HepG2 (cell line): ENCODE results near the gene PRRT1. TPM values are rescaled to one million over a fixed set of nuclear protein-coding genes. Genes with fewer than 3 reads are reported as not detected.

Experiments used
- ATAC-seq: fragments of 200-7000 bp; cut with Tn5 transposase; 3 replicates; pipeline ENCODE4 v1.9.1; 2020; ENCODE audit warnings: mild to moderate bottlenecking, moderate library complexity
- BruUV-seq: library from RNA; stranded (reverse); fragments of 400-500 nt; replicated peaks from 2 replicates; lab custom pipeline; 2021; lab: Mats Ljungman, UMichigan
- CTCF ChIA-PET: fragments of 300-600 bp; formaldehyde crosslinking; extraction: SDS; loops from one replicate; lab custom pipeline; 2021; ENCODE audit warnings: low total read pairs, inconsistent platforms, low intra/inter-chr PET ratio; lab: Yijun Ruan, JAX
- POLR2A ChIA-PET: fragments of 350-600 bp; sonication (Branson Sonifier 250); formaldehyde crosslinking; loops from one replicate; lab custom pipeline; 2020; ENCODE audit warnings: antibody characterized with exemption, inconsistent platforms; lab: Yijun Ruan, JAX
- DNase-seq: peaks from one replicate; pipeline ENCODE4 v3.0.0-alpha.2; 2015; ENCODE audit warnings: low spot score
- FAIRE-seq: peaks from 3 replicates; lab custom pipeline; 2011; peaks lifted over from hg19 to GRCh38; lab: Jason Lieb, UNC
- H2AFZ ChIP-seq: one replicate; pipeline ENCODE4 v1.6.1; 2011; ENCODE audit warnings: low read length, inconsistent platforms
- H3K27ac ChIP-seq: fragments of 300-600 bp; 3 replicates; pipeline ENCODE4 v1.8.0; 2011; ENCODE audit warnings: mixed run types, mild to moderate bottlenecking, mixed read lengths, low read length, inconsistent platforms; ENCODE audit not compliant: insufficient read depth; ENCODE audit errors: extremely low read length
- H3K27me3 ChIP-seq, 2 experiments: fragments of 200-600 bp in 1 of 2; 2 replicates in 1 of 2; 3 replicates in 1 of 2; pipeline versions ENCODE4 v1.6.0 to v1.8.0; 2011; ENCODE audit warnings: low read length in 2 of 2, mild to moderate bottlenecking in 2 of 2, moderate library complexity in 2 of 2, inconsistent platforms in 1 of 2; ENCODE audit not compliant: insufficient read depth in 2 of 2, control insufficient read depth in 1 of 2
- H3K36me3 ChIP-seq, 2 experiments: fragments of 200-600 bp in 1 of 2; replicated peaks in 1 of 2; 2 replicates in 1 of 2; 3 replicates in 1 of 2; pipeline versions ENCODE4 v1.5.1 to v1.8.0; 2011; ENCODE audit warnings: low read length in 2 of 2, inconsistent platforms in 1 of 2; ENCODE audit not compliant: insufficient read depth in 2 of 2, control insufficient read depth in 1 of 2
- H3K4me1 ChIP-seq: 2 replicates; pipeline ENCODE4 v1.5.1; 2012; ENCODE audit warnings: low read length, inconsistent platforms; ENCODE audit not compliant: insufficient read depth
- H3K4me2 ChIP-seq: 2 replicates; pipeline ENCODE4 v1.6.0; 2011; ENCODE audit warnings: low read depth, low read length, inconsistent platforms
- H3K4me3 ChIP-seq, 3 experiments: fragments of 200-600 bp in 1 of 3; sonication (generic), shearing (Covaris generic) in 1 of 3; replicated peaks in 1 of 3; 2 replicates each; pipeline ENCODE4 v1.5.1; 2011 to 2016; ENCODE audit warnings: low read length in 3 of 3, inconsistent platforms in 2 of 3, low read depth in 2 of 3, mild to moderate bottlenecking in 2 of 3, control low read depth in 1 of 3, mixed read lengths in 1 of 3; ENCODE audit not compliant: insufficient read depth in 1 of 3
- H3K79me2 ChIP-seq: one replicate; pipeline ENCODE4 v1.6.1; 2011; ENCODE audit warnings: low read length, inconsistent platforms; ENCODE audit not compliant: insufficient read depth
- H3K9ac ChIP-seq: 2 replicates; pipeline ENCODE4 v1.6.0; 2011; ENCODE audit warnings: mild to moderate bottlenecking, low read depth, low read length, inconsistent platforms; ENCODE audit not compliant: insufficient read depth
- H3K9me3 ChIP-seq: 2 replicates; pipeline ENCODE4 v1.5.1; 2012; ENCODE audit warnings: mild to moderate bottlenecking, low read length
- H4K20me1 ChIP-seq: 2 replicates; pipeline ENCODE4 v1.6.0; 2011; ENCODE audit warnings: inconsistent platforms, mild to moderate bottlenecking, low read length, moderate library complexity; ENCODE audit not compliant: insufficient read depth
- IKZF4 ChIP-seq: sonication (generic); formaldehyde crosslinking; IDR thresholded peaks from 2 replicates; pipeline ENCODE4 v1.5.1; 2020; ENCODE audit warnings: borderline replicate concordance, mild to moderate bottlenecking, low read depth, missing genetic modification reagents; ENCODE audit errors: not compliant biosample characterization
- PCBP2 ChIP-seq: fragments of 200-400 bp; formaldehyde crosslinking; optimal IDR thresholded peaks from 2 replicates; pipeline ENCODE3; 2018; ENCODE audit warnings: low read length, low read depth; ENCODE audit not compliant: poor library complexity, severe bottlenecking
- POLR2G ChIP-seq: fragments of 200-400 bp; formaldehyde crosslinking; IDR thresholded peaks from 2 replicates; pipeline ENCODE4 v1.6.1; 2018; ENCODE audit warnings: mild to moderate bottlenecking, low read depth, low read length, moderate library complexity
- RXRB ChIP-seq: IDR thresholded peaks from 2 replicates; pipeline ENCODE4 v1.6.1; 2016; ENCODE audit warnings: borderline replicate concordance, missing genetic modification reagents, missing compliant biosample characterization
- ZKSCAN8 ChIP-seq: IDR thresholded peaks from 2 replicates; pipeline ENCODE4 v1.6.1; 2016; ENCODE audit warnings: borderline replicate concordance, missing genetic modification reagents, missing compliant biosample characterization
- ZNF136 ChIP-seq: sonication (generic); formaldehyde crosslinking; IDR thresholded peaks from 2 replicates; pipeline ENCODE4 v1.8.1; 2022; ENCODE audit warnings: low read depth, mild to moderate bottlenecking, moderate library complexity, missing genetic modification reagents
- WGBS: methylation state at CpG from one replicate; pipeline ENCODE4 v1.1.6; 2017; ENCODE audit warnings: low lambda C conversion rate; 5-methylcytosine and 5-hydroxymethylcytosine counted together
- in situ Hi-C: cut with HindIII; loops from 2 replicates; pipeline ENCODE4 v1.10.0; 2017; ENCODE audit warnings: low pct_unique_long_range_greater_than_20kb; ENCODE audit not compliant: extremely low pct_ligation_motif_present
- intact Hi-C: fragments of 100-400 bp; cut with micrococcal nuclease; formaldehyde crosslinking; loops from one replicate; pipeline ENCODE4 v1.10.0; 2022; ENCODE audit not compliant: unreplicated experiment
- polyA plus RNA-seq, 8 experiments: library from polyadenylated mRNA; depleted of rRNA in 3 of 8; stranded (reverse) in 7 of 8; unstranded in 1 of 8; fragments of >200 nt; fragmentation: Illumina TruSeq in 4 of 8; extraction: Trizol in 4 of 8; gene quantifications; 2 replicates each; pipeline versions ENCODE4 v1.2.1 to v1.2.3, GENCODE V29; 2011 to 2016; ENCODE audit warnings: low read depth in 4 of 8, missing spikeins in 1 of 8, mixed read lengths in 1 of 8; ENCODE audit not compliant: insufficient read depth in 1 of 8
- total RNA-seq, 5 experiments: library from RNA; depleted of rRNA; stranded (reverse); fragments of >200 nt; fragmentation: Illumina TruSeq; extraction: Trizol; gene quantifications; 2 replicates each; pipeline ENCODE4 v1.2.3, GENCODE V29; 2016; ENCODE audit warnings: low read depth in 1 of 5

Gene PRRT1
- total and polyA plus RNA-seq, 2 of the 13 experiments (the other 11 are each of a cell fraction or from before 2014, with no cell fraction given) = 0.64 to 1.4 TPM

DNA sequence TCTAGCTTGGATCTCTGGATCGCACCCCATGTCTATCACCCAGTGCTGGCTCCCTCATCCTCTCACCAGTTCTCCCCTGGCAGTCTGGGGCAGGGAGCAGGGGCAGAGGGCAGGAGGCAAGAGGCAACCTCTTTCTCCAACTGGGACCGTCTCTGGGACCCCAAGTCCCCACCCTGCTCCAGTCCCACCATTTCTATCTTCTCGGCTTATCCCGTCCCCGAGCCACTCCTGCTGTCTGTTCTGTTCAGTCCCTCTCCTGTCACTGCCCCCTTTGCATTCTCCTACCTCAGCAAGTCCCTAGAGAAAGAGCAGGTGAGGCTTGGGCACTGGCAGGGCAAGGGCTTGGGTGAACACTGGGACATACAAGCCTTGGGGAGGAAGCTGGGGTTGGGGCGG is 42.0 kb downstream of the PRRT1 start:
- H3K4me2 ChIP-seq = no peak overlapping the region
- H3K27ac ChIP-seq = no peak overlapping the region
- H3K9me3 ChIP-seq = no peaks in the 10 kb centered on the region
- intact Hi-C loops (no loop called here), in situ Hi-C loops (no loop called here)
- WGBS = 83% methylated on average over 6 of the region's 6 CpGs
- BruUV-seq = no TSS peak
- H3K36me3 ChIP-seq = no peaks in the 10 kb centered on the region
- peaks cover 0 to 19% of the 10 kb centered on the region in 2 experiments; a peak in 3 of 5 replicates for H3K27me3 ChIP-seq
- no peak overlapping the region for H3K9ac ChIP-seq
- H4K20me1 ChIP-seq = no peaks in the 10 kb centered on the region
- ChIA-PET CTCF (no interaction called here), POLR2A (interaction anchor here (1.2 to 1.7 kb wide), 3 partner anchors 9 to 20 kb away, joined by 3 to 6 read pairs (median 3); partner anchors contain the start of genes ATF6B and FKBPL)
- H3K4me3 ChIP-seq = no peak overlapping the region
- peaks cover 17% of the 10 kb centered on the region for H3K4me1 ChIP-seq
- ATAC-seq (no peak), FAIRE-seq (no peak), DNase-seq (no peak)
- no peaks in the 10 kb centered on the region for H3K79me2 ChIP-seq
- H2AFZ ChIP-seq = no peak overlapping the region
- no peak for TF ChIP-seq ZNF136 (CRISPR knock-in tag)
- TF ChIP-seq PCBP2 = peak; percentile 10

DNA sequence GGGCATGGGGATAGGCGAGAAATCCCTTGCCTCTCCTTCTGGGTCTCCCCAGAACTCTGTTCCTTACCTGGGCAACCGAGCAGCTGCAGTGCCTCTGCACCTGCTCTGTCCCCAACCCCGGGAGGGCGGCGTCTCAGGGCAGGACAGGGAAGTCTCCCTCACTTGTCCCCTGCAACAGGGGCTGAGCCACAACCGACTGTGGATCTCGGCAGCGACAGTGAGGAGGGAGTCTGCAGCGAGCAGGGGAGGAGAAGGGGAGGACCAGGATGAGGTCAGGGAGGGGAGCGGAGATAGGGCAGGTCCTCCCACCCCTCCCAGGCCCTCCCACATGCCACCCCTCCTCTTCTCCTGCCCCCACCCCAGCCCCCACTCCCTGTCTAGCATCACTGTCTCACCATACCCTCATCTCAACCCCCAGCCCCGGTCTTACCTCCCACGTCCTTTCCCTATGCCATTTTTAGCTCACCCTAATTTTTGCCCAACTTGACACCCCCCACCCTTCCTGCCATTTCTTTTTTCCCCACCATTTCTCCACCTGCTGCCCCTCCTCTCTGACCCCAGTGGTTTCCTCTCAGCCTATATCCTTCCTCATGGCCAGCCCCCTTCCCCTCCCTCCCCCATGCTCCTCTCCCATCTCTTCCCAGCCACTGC is 42.5 kb downstream of the PRRT1 start, which contains the start of gene TNXB:
TNXB (minus strand) TSS at position 225 of the 651 bp plus-strand sequence. CDS start 11,140 bp downstream, outside the sequence.
- in situ Hi-C loops = no loop called here
- ChIA-PET CTCF (no interaction called here), POLR2A (interaction anchor here (1.2 kb wide), 1 partner anchor 19 kb away, joined by 3 read pairs; the partner anchor contains the start of gene ATF6B)
- TF ChIP-seq RXRB (CRISPR knock-in tag) (no peak), IKZF4 (CRISPR knock-in tag) (no peak), POLR2G (0 out of 2 replicates have a peak, but pooled peaks have one; percentile 7), ZKSCAN8 (no peak)
- Histone ChIP-seq H3K9ac (no peak within 1 kb of the TSS), H3K27me3 (peaks cover 0 to 19% of the 10 kb centered on the region in 2 experiments; a peak in 4 of 5 replicates), H3K4me1 (peaks cover 16% of the 10 kb centered on the region), H3K27ac (no peak within 1 kb of the TSS), H3K4me2 (no peak within 1 kb of the TSS), H4K20me1 (no peaks in the 10 kb centered on the region), H3K9me3 (no peaks in the 10 kb centered on the region), H2AFZ (no peak within 1 kb of the TSS), H3K36me3 (no peaks in the 10 kb centered on the region), H3K79me2 (no peaks in the 10 kb centered on the region), H3K4me3 (no peak within 1 kb of the TSS)
- no peak for DNase-seq
- ATAC-seq = peak; percentile 5; the same call in 2 of the 3 replicates
- no peak for FAIRE-seq
- 29% methylated on average over 12 of the region's 12 CpGs for WGBS
- BruUV-seq = no TSS peak
- intact Hi-C loops = no loop called here
